ENCODE results near the gene ECI1. TPM values are rescaled to one million over a fixed set of nuclear protein-coding genes. Genes with fewer than 3 reads are reported as not detected.

ECI1 gene
- total RNA-seq, 2 donors from 2014 or later = 29.3 to 39.1 TPM

- Histone ChIP-seq H3K9me3 (no peaks in the 10 kb centered on the region), H3K4me1 (ENCODE audit: control insufficient read depth in 1 of 2, low read depth in 2 of 2) (no peaks in the 10 kb centered on the region), H3K36me3 (peaks cover 11% of the 10 kb centered on the region), H3K27ac (no peak overlapping the region), H3K27me3 (replicated peaks; ENCODE audit: insufficient read depth) (no peaks in the 10 kb centered on the region), H3K4me3 (no peak overlapping the region)
- TF ChIP-seq, protein P1, sequence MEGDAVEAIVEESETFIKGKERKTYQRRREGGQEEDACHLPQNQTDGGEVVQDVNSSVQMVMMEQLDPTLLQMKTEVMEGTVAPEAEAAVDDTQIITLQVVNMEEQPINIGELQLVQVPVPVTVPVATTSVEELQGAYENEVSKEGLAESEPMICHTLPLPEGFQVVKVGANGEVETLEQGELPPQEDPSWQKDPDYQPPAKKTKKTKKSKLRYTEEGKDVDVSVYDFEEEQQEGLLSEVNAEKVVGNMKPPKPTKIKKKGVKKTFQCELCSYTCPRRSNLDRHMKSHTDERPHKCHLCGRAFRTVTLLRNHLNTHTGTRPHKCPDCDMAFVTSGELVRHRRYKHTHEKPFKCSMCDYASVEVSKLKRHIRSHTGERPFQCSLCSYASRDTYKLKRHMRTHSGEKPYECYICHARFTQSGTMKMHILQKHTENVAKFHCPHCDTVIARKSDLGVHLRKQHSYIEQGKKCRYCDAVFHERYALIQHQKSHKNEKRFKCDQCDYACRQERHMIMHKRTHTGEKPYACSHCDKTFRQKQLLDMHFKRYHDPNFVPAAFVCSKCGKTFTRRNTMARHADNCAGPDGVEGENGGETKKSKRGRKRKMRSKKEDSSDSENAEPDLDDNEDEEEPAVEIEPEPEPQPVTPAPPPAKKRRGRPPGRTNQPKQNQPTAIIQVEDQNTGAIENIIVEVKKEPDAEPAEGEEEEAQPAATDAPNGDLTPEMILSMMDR (IDR thresholded peaks at IDR 0.05) = no peak
- DNase-seq (ENCODE audit: low spot score) (no peak), ATAC-seq (ENCODE audit: insufficient number of reproducible peaks, low FRiP score, low read depth) (no peak)
Observed at GRCh38 chr16:2275476-2276367, 24.3 kb upstream of the ECI1 start.

- DNase-seq (ENCODE audit: low spot score) (no peak), ATAC-seq (ENCODE audit: insufficient number of reproducible peaks, low FRiP score, low read depth) (no peak)
- TF ChIP-seq, protein P1 (IDR thresholded peaks at IDR 0.05) = no peak
- Histone ChIP-seq H3K36me3 (peaks cover 5% of the 10 kb centered on the region), H3K27ac (no peak overlapping the region), H3K9me3 (no peaks in the 10 kb centered on the region), H3K4me3 (no peak overlapping the region), H3K4me1 (ENCODE audit: control insufficient read depth in 1 of 2, low read depth in 2 of 2) (peaks cover 7 to 15% of the 10 kb centered on the region in 2 donors), H3K27me3 (replicated peaks; ENCODE audit: insufficient read depth) (no peaks in the 10 kb centered on the region)
Observed at GRCh38 chr16:2273931-2274330, 22.5 kb upstream of the ECI1 start.

DNA sequence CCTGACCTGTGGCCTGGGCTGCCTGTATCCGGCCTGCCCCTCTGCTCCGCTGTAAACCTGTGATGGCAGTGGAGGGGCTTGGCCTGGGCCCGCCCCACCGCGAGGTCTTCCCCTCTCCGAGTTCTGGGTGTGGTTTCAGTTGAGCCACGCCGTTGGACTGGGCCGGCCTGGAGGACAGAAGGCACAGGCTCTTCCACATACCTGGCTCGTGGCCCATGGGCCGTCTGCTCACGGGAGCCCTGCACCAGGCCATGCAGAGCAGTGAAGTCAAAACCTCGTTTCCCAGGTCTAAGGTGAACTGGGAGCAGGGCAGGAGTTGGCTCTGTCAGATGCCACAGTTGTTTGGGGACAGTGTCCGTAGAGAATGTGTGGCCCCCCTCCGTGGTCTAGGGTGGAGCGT lies 22.1 kb upstream of the ECI1 start:
- H3K9me3 ChIP-seq = no peaks in the 10 kb centered on the region
- ATAC-seq (ENCODE audit: insufficient number of reproducible peaks, low FRiP score, low read depth) = no peak
- H3K4me1 ChIP-seq (ENCODE audit: control insufficient read depth in 1 of 2, low read depth in 2 of 2) = peaks cover 7 to 16% of the 10 kb centered on the region in 2 donors
- DNase-seq (ENCODE audit: low spot score) = no peak
- no peak overlapping the region for H3K27ac ChIP-seq
- H3K27me3 ChIP-seq (replicated peaks; ENCODE audit: insufficient read depth) = no peaks in the 10 kb centered on the region
- TF ChIP-seq, protein P1 (IDR thresholded peaks at IDR 0.05) = no peak
- H3K4me3 ChIP-seq = no peak overlapping the region
- H3K36me3 ChIP-seq = peaks cover 5% of the 10 kb centered on the region

DNA sequence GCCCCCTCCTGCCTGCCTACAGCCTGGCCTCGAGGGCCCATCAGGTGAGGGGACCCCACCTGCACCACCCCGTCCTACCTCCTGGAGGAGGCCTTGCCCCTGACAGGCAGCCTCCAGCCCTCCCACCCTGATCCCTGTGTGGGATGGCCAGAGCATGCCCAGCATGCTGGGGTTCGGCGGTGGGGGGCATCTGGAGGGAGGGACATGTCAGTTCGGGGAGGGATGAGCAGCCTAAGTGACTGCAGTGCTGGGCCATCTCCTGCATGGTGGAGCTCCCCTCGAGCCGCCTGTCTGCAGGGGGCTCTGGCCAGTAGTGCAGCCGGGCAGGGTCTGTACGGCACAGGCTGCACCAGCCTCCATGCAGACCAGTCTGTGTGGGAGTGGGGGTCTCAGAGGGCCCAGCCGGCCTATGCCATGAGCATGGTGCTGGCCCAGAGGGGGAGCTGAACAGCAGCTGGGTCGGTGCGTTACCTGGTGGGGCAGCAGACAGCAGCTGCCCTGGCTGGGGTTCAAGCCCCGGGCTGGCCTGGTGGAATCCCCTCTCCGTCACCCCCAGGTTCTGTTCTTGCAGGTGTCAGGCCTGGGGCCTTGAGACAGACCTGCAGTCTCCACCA lies 20.6 kb upstream of the ECI1 start:
- H3K9me3 ChIP-seq = no peaks in the 10 kb centered on the region
- H3K36me3 ChIP-seq = no peaks in the 10 kb centered on the region
- no peak overlapping the region for H3K4me3 ChIP-seq
- no peak for ATAC-seq (ENCODE audit: insufficient number of reproducible peaks, low FRiP score, low read depth)
- H3K27me3 ChIP-seq (replicated peaks; ENCODE audit: insufficient read depth) = no peaks in the 10 kb centered on the region
- DNase-seq (ENCODE audit: low spot score) = no peak
- peaks cover 7 to 18% of the 10 kb centered on the region in 2 donors for H3K4me1 ChIP-seq (ENCODE audit: control insufficient read depth in 1 of 2, low read depth in 2 of 2)
- H3K27ac ChIP-seq = no peak overlapping the region
- TF ChIP-seq, protein P1 (IDR thresholded peaks at IDR 0.05) = no peak

All from thoracic aorta (tissue), 2 donors.